Spleen (tissue), 11 donors: Measurements from ENCODE around the gene THAP4. TPM values are rescaled to one million over a fixed set of nuclear protein-coding genes. Genes with fewer than 3 reads are reported as not detected.

Experiments
- DNase-seq: peaks from one replicate; pipeline ENCODE4 v3.0.0-alpha.2; 2020
- H3K27ac ChIP-seq, 8 donors: fragments of 200-600 bp; sonication (generic) in 7 of 8; 1 replicate in 4 of 8; 2 replicates in 4 of 8; pipeline versions ENCODE4 v1.5.0 to v1.8.0; 2016 to 2021; ENCODE audit warnings: inconsistent platforms in 4 of 8, mild to moderate bottlenecking in 4 of 8, moderate library complexity in 1 of 8
- H3K27me3 ChIP-seq, 7 donors: fragments of 200-600 bp; sonication (generic) in 6 of 7; replicated peaks in 1 of 7; 1 replicate in 4 of 7; 2 replicates in 3 of 7; pipeline versions ENCODE4 v1.5.0 to v1.8.0; 2016 to 2021; ENCODE audit warnings: inconsistent platforms in 3 of 7, mild to moderate bottlenecking in 1 of 7
- H3K36me3 ChIP-seq, 6 donors: fragments of 200-600 bp; sonication (generic) in 5 of 6; 1 replicate in 4 of 6; 2 replicates in 2 of 6; pipeline versions ENCODE4 v1.5.0 to v1.8.0; 2016 to 2021; ENCODE audit warnings: inconsistent platforms in 2 of 6
- H3K4me1 ChIP-seq, 6 donors: fragments of 200-600 bp; sonication (generic) in 5 of 6; 1 replicate in 3 of 6; 2 replicates in 3 of 6; pipeline versions ENCODE4 v1.5.0 to v1.8.0; 2016 to 2021; ENCODE audit warnings: inconsistent platforms in 3 of 6
- H3K4me3 ChIP-seq, 8 donors: fragments of 200-600 bp; sonication (generic) in 7 of 8; 1 replicate in 4 of 8; 2 replicates in 4 of 8; pipeline versions ENCODE4 v1.5.0 to v1.8.0; 2016 to 2021; ENCODE audit warnings: inconsistent platforms in 4 of 8, mild to moderate bottlenecking in 4 of 8, moderate library complexity in 2 of 8
- H3K9me3 ChIP-seq, 8 donors: fragments of 200-600 bp; sonication (generic) in 7 of 8; 1 replicate in 4 of 8; 2 replicates in 4 of 8; pipeline versions ENCODE4 v1.5.0 to v1.8.0; 2016 to 2021; ENCODE audit warnings: inconsistent platforms in 4 of 8
- CTCF ChIP-seq, 11 experiments: fragments of 200-600 bp in 7 of 11; fragments of 450-650 bp in 4 of 11; sonication (generic) in 4 of 11; IDR thresholded peaks in 8 of 11; conservative IDR thresholded peaks in 3 of 11; 1 replicate in 7 of 11; 2 replicates in 4 of 11; pipeline versions ENCODE4 v1.4.0 to v1.8.0; 2016 to 2021; ENCODE audit warnings: antibody characterized with exemption in 11 of 11, inconsistent platforms in 4 of 11, mild to moderate bottlenecking in 1 of 11
- POLR2A ChIP-seq, 3 donors: fragments of 450-650 bp; IDR thresholded peaks; one replicate each; pipeline ENCODE4 v1.5.1; 2017; ENCODE audit warnings: antibody characterized with exemption in 3 of 3, mild to moderate bottlenecking in 1 of 3
- POLR2AphosphoS5 ChIP-seq, 3 donors: sonication (generic); formaldehyde crosslinking; IDR thresholded peaks; one replicate each; pipeline ENCODE4 v1.5.1; 2017; ENCODE audit warnings: antibody characterized with exemption in 3 of 3
- WGBS, 5 donors: extraction: QIAGEN DNeasy Blood & Tissue Kit in 3 of 5; methylation state at CpG; one replicate each; pipeline versions ENCODE4 v1.1.5 to v1.1.7; 2013 to 2018; 5-methylcytosine and 5-hydroxymethylcytosine counted together
- intact Hi-C: fragments of 100-400 bp; cut with DNase I; formaldehyde crosslinking; loops from one replicate; pipeline ENCODE4 v1.15.0; 2023; ENCODE audit warnings: low total_unique reads
- polyA plus RNA-seq, 3 donors: library from polyadenylated mRNA; stranded (reverse); fragments of 200-250 nt; gene quantifications; one replicate each; pipeline ENCODE4 v1.2.1, GENCODE V29; 2013
- total RNA-seq, 7 donors: library from RNA; depleted of rRNA in 3 of 7; stranded (reverse); fragments of >200 nt in 3 of 7; fragmentation: NEBNext Ultra II Directional in 4 of 7; extraction: Animal tissue kit (Norgen Biotek cat#: 25700) in 4 of 7; gene quantifications; one replicate each; pipeline versions ENCODE4 v1.1.0 to v1.2.1, GENCODE V29; 2016 to 2021
- donor health status: healthy with polysubstance abuse.
- donor health status: DM: no; HTN: no; CAD: no; lungs with moderate emphysema.
- donor health status: DM: no; HTN: no; CAD: no.
- donor health status: Bipolar disorder and iron deficiency.
- donor health status: healthy.
- donor health status: DM: no; HTN: no; CAD: no.
- donor health status: DM: yes; HTN: yes; CAD: no.

The THAP4 gene
- total and polyA plus RNA-seq, 10 donors, result 21.0 to 31.5 (median 27.8) TPM

- DNase-seq, result no peak
- Histone ChIP-seq H3K4me3 (peak within 1 kb of the TSS; percentile 47 to 78 (median 58)), H3K27me3 (peaks cover 0 to 72% (median 28%) of the 10 kb centered on the region in 7 donors), H3K9me3 (peaks cover 0 to 25% (median 17%) of the 10 kb centered on the region in 8 donors), H3K36me3 (no peaks in the 10 kb centered on the region), H3K27ac (peak within 1 kb of the TSS in 7 of 8 donors; percentile 54 to 80 (median 73)), H3K4me1 (peaks cover 0 to 48% (median 28%) of the 10 kb centered on the region in 6 donors)
- intact Hi-C loops, result no loop called here
- TF ChIP-seq POLR2A (IDR thresholded peaks at IDR 0.05) (no peak), CTCF (IDR thresholded peaks at IDR 0.05 in 8 of 11, conservative IDR thresholded peaks at IDR 0.05 in 3 of 11) (no peak), POLR2AphosphoS5 (IDR thresholded peaks at IDR 0.05) (peak in 2 of 3 donors; percentile 45 to 51)
- WGBS, 5 donors, result 2 to 21% (median 3%) methylated on average over 2 to 98 of the region's 98 CpGs
Observed at GRCh38 chr2:241558532-241559322, 78.2 kb downstream of the THAP4 start, which contains the start of gene BOK. Gene BOK (plus strand): TSS chr2:241558745. CDS start chr2:241559484, 739 bp downstream.

GRCh38 chr2:241556746-241557145 is 80.2 kb downstream of the THAP4 start:
- Histone ChIP-seq H3K27ac (no peak overlapping the region), H3K36me3 (no peaks in the 10 kb centered on the region), H3K4me1 (peaks cover 0 to 47% (median 27%) of the 10 kb centered on the region in 6 donors), H3K27me3 (peaks cover 0 to 90% (median 32%) of the 10 kb centered on the region in 7 donors), H3K9me3 (peaks cover 0 to 25% (median 17%) of the 10 kb centered on the region in 8 donors), H3K4me3 (no peak overlapping the region)
- DNase-seq, result no peak
- no peak for TF ChIP-seq POLR2AphosphoS5 (IDR thresholded peaks at IDR 0.05)
- TF ChIP-seq CTCF (IDR thresholded peaks at IDR 0.05 in 8 of 11, conservative IDR thresholded peaks at IDR 0.05 in 3 of 11), result no peak
- no peak for TF ChIP-seq POLR2A (IDR thresholded peaks at IDR 0.05)
- intact Hi-C loops, result no loop called here

- WGBS, 5 donors, result 17 to 36% (median 30%) methylated on average over 2 to 3 of the region's 3 CpGs
- peaks cover 0 to 93% (median 34%) of the 10 kb centered on the region in 7 donors for H3K27me3 ChIP-seq
- H3K27ac ChIP-seq, result no peak overlapping the region
Observed at GRCh38 chr2:241555711-241556110, 81.2 kb downstream of the THAP4 start.

More at GRCh38 chr2:241555711-241556110, 81.2 kb downstream of the THAP4 start:
- peaks cover 0 to 25% (median 17%) of the 10 kb centered on the region in 8 donors for H3K9me3 ChIP-seq
- H3K4me1 ChIP-seq, result peaks cover 0 to 47% (median 24%) of the 10 kb centered on the region in 6 donors
- no peak for DNase-seq
- H3K4me3 ChIP-seq, result no peak overlapping the region
- no peaks in the 10 kb centered on the region for H3K36me3 ChIP-seq
- intact Hi-C loops, result no loop called here
- no peak for TF ChIP-seq POLR2A (IDR thresholded peaks at IDR 0.05)
- no peak for TF ChIP-seq POLR2AphosphoS5 (IDR thresholded peaks at IDR 0.05)
- no peak for TF ChIP-seq CTCF (IDR thresholded peaks at IDR 0.05 in 8 of 11, conservative IDR thresholded peaks at IDR 0.05 in 3 of 11)
